Upper lobe of left lung (tissue), 6 donors: Measurements from ENCODE around the gene CYP26B1. TPM values are rescaled to one million over a fixed set of nuclear protein-coding genes. Genes with fewer than 3 reads are reported as not detected.

ENCODE experiments used
- ATAC-seq, 2 donors: fragments of 200-7000 bp; cut with Tn5 transposase; one replicate each; pipeline ENCODE4 v1.9.1; 2022; ENCODE audit warnings: mild to moderate bottlenecking in 2 of 2, moderate library complexity in 2 of 2; ENCODE audit not compliant: low FRiP score in 2 of 2
- DNase-seq, 2 donors: peaks; one replicate each; pipeline ENCODE4 v3.0.0-alpha.2; 2019 to 2020
- H3K27ac ChIP-seq, 4 donors: fragments of 200-600 bp; sonication (generic); one replicate each; pipeline ENCODE4 v1.5.1; 2016 to 2019
- H3K27me3 ChIP-seq, 4 donors: fragments of 200-600 bp; sonication (generic); one replicate each; pipeline ENCODE4 v1.5.1; 2017 to 2019
- H3K36me3 ChIP-seq, 4 donors: fragments of 200-600 bp; sonication (generic); one replicate each; pipeline ENCODE4 v1.5.1; 2016 to 2019
- H3K4me1 ChIP-seq, 4 donors: fragments of 200-600 bp; sonication (generic); one replicate each; pipeline ENCODE4 v1.5.1; 2018 to 2019
- H3K4me3 ChIP-seq, 4 donors: fragments of 200-600 bp; sonication (generic); one replicate each; pipeline ENCODE4 v1.5.1; 2017 to 2019; ENCODE audit warnings: mild to moderate bottlenecking in 2 of 4, moderate library complexity in 1 of 4
- H3K9me3 ChIP-seq, 4 donors: fragments of 200-600 bp; sonication (generic); one replicate each; pipeline ENCODE4 v1.5.1; 2018 to 2019
- CTCF ChIP-seq, 6 experiments: fragments of 450-650 bp in 4 of 6; fragments of 200-600 bp in 2 of 6; sonication (generic) in 2 of 6; IDR thresholded peaks; one replicate each; pipeline ENCODE4 v1.5.1; 2016 to 2019; ENCODE audit warnings: antibody characterized with exemption in 6 of 6
- EP300 ChIP-seq, 4 donors: sonication (generic); formaldehyde crosslinking; IDR thresholded peaks; one replicate each; pipeline ENCODE4 v1.5.1; 2017; ENCODE audit warnings: antibody characterized with exemption in 4 of 4, control low read depth in 2 of 4
- POLR2A ChIP-seq, 4 donors: fragments of 450-650 bp; IDR thresholded peaks; one replicate each; pipeline ENCODE4 v1.5.1; 2016 to 2017; ENCODE audit warnings: antibody characterized with exemption in 4 of 4, mild to moderate bottlenecking in 2 of 4
- POLR2AphosphoS5 ChIP-seq, 2 donors: sonication (generic); formaldehyde crosslinking; IDR thresholded peaks; one replicate each; pipeline ENCODE4 v1.5.1; 2017; ENCODE audit warnings: antibody characterized with exemption in 2 of 2
- WGBS, 2 donors: methylation state at CpG; one replicate each; pipeline ENCODE4 v1.1.5; 2017 to 2018; 5-methylcytosine and 5-hydroxymethylcytosine counted together
- total RNA-seq, 6 donors: library from RNA; depleted of rRNA in 4 of 6; stranded (reverse); fragments of >200 nt in 4 of 6; gene quantifications; one replicate each; pipeline versions ENCODE4 v1.1.0 to v1.2.1, GENCODE V29; 2016 to 2021
- donor health status: DM: no; HTN: no; CAD: no; lungs with moderate emphysema.
- donor health status: DM: no; HTN: yes; CAD: no; lungs with severe emphysema.

The CYP26B1 gene
- total RNA-seq, 6 donors from 2014 or later: 0.89 to 4.8 (median 4.5) TPM; not detected in 1

DNA sequence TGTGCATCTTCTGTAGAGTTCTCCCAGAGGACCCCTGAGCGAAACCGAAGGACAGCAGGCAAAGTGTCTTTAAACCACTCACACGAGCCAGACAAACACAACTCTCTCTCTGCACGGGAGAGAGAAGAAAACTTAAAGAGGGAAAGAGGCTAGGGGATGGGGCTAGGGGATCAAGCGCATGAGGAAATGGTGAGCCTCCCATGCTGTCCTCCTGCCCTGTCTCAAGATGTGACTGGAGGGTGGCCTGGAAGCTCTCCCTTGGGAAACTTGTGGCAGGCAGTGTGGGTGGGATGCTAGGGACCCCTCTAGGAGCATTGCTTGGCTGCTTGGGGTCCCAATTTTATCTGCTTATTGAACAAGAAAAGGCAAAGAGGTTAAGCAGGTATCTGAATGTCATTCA, 44.5 kb downstream of the CYP26B1 start:
- H3K27me3 ChIP-seq: no peaks in the 10 kb centered on the region
- TF ChIP-seq CTCF (IDR thresholded peaks at IDR 0.05) (no peak), EP300 (IDR thresholded peaks at IDR 0.05) (no peak), POLR2AphosphoS5 (IDR thresholded peaks at IDR 0.05) (no peak), POLR2A (IDR thresholded peaks at IDR 0.05) (no peak)
- no peaks in the 10 kb centered on the region for H3K4me1 ChIP-seq
- 59 to 69% methylated on average over 5 of the region's 5 CpGs for WGBS, 2 donors
- DNase-seq (no peak), ATAC-seq (no peak)
- no peak overlapping the region for H3K4me3 ChIP-seq
- no peaks in the 10 kb centered on the region for H3K36me3 ChIP-seq
- no peak overlapping the region for H3K27ac ChIP-seq
- H3K9me3 ChIP-seq: no peaks in the 10 kb centered on the region

DNA sequence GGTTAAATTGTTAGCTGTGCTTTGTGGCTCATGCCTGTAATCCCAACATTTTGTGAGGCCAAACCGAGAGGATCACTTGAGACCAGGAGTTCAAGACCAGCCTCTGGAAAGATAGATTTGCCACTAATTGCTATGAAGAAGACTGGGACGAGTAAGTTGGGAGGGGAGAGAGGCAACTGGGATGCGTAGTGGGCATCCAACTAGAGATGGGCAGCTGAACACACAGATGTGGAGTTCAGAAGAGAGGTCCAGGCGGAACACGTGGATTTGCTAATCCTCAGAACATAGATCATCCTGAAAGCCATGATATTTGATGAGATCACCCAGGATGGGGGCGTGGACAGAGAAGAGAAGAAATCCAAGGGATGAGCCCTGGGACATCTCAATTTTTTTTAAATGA, 48.7 kb downstream of the CYP26B1 start:
- Histone ChIP-seq H3K4me1 (no peaks in the 10 kb centered on the region), H3K4me3 (no peak overlapping the region), H3K9me3 (no peaks in the 10 kb centered on the region), H3K27me3 (no peaks in the 10 kb centered on the region), H3K27ac (no peak overlapping the region), H3K36me3 (no peaks in the 10 kb centered on the region)
- DNase-seq (no peak), ATAC-seq (no peak)
- TF ChIP-seq POLR2A (IDR thresholded peaks at IDR 0.05) (no peak), POLR2AphosphoS5 (IDR thresholded peaks at IDR 0.05) (no peak), EP300 (IDR thresholded peaks at IDR 0.05) (no peak), CTCF (IDR thresholded peaks at IDR 0.05) (no peak)
- WGBS, 2 donors: 82 to 85% methylated on average over 6 of the region's 6 CpGs

GRCh38 chr2:72097276-72097675, 50.4 kb downstream of the CYP26B1 start:
- no peak for DNase-seq

DNA sequence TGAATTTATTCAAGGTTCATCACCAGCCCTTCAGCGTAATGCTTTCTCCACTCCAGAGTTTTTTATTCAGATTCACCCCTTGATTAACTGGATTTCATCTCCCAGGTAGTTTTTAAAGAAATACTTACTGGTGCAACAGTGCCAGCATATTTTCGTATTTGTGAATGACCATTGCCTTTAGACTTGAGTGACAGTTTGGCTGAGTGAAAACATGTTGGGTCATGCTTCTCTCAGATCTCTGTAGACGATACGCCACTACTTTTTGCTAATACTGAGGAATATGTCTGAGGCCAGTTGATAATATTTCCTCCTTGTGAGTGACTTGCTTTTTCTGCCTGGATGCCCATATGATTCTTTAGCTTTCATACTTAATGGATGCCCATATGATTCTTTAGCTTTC, 51.5 kb downstream of the CYP26B1 start:
- no peak for ATAC-seq
- Histone ChIP-seq H3K9me3 (no peaks in the 10 kb centered on the region), H3K27ac (no peak overlapping the region), H3K36me3 (no peaks in the 10 kb centered on the region), H3K4me3 (no peak overlapping the region), H3K27me3 (no peaks in the 10 kb centered on the region), H3K4me1 (no peaks in the 10 kb centered on the region)
- 81 to 85% methylated on average over 4 of the region's 4 CpGs for WGBS, 2 donors
- no peak for TF ChIP-seq CTCF (IDR thresholded peaks at IDR 0.05)
- DNase-seq: no peak

More at GRCh38 chr2:72097276-72097675, 50.4 kb downstream of the CYP26B1 start:
- Histone ChIP-seq H3K9me3 (no peaks in the 10 kb centered on the region), H3K4me3 (no peak overlapping the region), H3K4me1 (no peaks in the 10 kb centered on the region), H3K27ac (no peak overlapping the region), H3K27me3 (no peaks in the 10 kb centered on the region), H3K36me3 (no peaks in the 10 kb centered on the region)
- TF ChIP-seq CTCF (IDR thresholded peaks at IDR 0.05) (no peak), POLR2A (IDR thresholded peaks at IDR 0.05) (no peak), EP300 (IDR thresholded peaks at IDR 0.05) (no peak), POLR2AphosphoS5 (IDR thresholded peaks at IDR 0.05) (no peak)
- ATAC-seq: no peak
- 91 to 92% methylated on average over 6 to 8 of the region's 8 CpGs for WGBS, 2 donors

DNA sequence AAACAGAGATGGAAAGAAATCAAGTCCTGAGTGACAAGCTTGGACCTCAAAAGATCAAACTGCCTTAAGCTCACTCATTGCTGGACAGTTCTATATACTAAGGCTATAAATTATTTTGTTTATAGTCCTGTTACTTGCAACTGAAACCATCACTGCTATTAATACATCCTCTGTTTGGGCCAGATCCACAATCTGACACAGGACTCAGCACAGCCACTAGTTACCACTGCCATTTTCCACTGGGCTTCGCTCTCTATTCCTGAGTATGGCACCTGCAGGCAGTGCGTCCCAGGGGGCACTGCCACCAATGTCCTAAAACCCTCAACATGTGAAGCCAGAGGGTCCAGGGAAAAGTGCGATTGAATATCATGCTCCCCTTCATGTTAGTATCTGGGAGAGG, 52.3 kb downstream of the CYP26B1 start:
- H3K27ac ChIP-seq: no peak overlapping the region
- ATAC-seq: no peak
- H3K36me3 ChIP-seq: no peaks in the 10 kb centered on the region
- TF ChIP-seq POLR2A (IDR thresholded peaks at IDR 0.05): no peak
- no peak for TF ChIP-seq CTCF (IDR thresholded peaks at IDR 0.05)
- TF ChIP-seq POLR2AphosphoS5 (IDR thresholded peaks at IDR 0.05): no peak
- TF ChIP-seq EP300 (IDR thresholded peaks at IDR 0.05): no peak
- no peak overlapping the region for H3K4me3 ChIP-seq
- H3K27me3 ChIP-seq: no peaks in the 10 kb centered on the region
- 93 to 96% methylated on average over 3 of the region's 3 CpGs for WGBS, 2 donors
- no peaks in the 10 kb centered on the region for H3K4me1 ChIP-seq
- no peak for DNase-seq
- H3K9me3 ChIP-seq: no peaks in the 10 kb centered on the region
